ENCODE data around the gene SDK1. TPM values are rescaled to one million over a fixed set of nuclear protein-coding genes. Genes with fewer than 3 reads are reported as not detected.

Gene SDK1
- total and polyA plus RNA-seq, 7 donors = 0.31 to 2.4 (median 1.3) TPM

DNA sequence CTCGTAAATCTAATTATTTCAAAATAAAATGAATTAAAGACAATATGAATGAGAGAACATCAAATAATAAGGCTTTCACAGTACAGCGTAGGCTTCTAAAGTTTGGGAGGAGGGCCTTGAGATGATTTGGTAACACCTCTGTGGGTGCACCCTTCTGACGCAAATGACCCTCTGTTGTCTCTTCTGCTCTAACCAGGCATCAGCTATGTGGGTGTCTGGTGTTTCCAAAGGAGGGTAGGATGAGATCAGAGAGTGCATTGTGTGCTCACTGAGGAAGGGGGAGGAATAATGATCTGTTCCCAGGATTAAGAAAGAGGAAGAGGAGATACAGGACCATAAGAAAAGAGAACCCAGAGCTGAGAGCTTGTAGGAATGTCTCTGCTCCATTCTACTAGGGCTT is 420.4 kb downstream of the SDK1 start:
- H3K9me3 ChIP-seq = no peaks in the 10 kb centered on the region
- no peak overlapping the region for H3K27ac ChIP-seq
- no peaks in the 10 kb centered on the region for H3K36me3 ChIP-seq (ENCODE audit: insufficient read depth in 1 of 2, low read depth in 1 of 2)
- TF ChIP-seq, protein P1, sequence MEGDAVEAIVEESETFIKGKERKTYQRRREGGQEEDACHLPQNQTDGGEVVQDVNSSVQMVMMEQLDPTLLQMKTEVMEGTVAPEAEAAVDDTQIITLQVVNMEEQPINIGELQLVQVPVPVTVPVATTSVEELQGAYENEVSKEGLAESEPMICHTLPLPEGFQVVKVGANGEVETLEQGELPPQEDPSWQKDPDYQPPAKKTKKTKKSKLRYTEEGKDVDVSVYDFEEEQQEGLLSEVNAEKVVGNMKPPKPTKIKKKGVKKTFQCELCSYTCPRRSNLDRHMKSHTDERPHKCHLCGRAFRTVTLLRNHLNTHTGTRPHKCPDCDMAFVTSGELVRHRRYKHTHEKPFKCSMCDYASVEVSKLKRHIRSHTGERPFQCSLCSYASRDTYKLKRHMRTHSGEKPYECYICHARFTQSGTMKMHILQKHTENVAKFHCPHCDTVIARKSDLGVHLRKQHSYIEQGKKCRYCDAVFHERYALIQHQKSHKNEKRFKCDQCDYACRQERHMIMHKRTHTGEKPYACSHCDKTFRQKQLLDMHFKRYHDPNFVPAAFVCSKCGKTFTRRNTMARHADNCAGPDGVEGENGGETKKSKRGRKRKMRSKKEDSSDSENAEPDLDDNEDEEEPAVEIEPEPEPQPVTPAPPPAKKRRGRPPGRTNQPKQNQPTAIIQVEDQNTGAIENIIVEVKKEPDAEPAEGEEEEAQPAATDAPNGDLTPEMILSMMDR (IDR thresholded peaks at IDR 0.05) = no peak
- 91 to 97% (median 93%) methylated on average over 3 of the region's 3 CpGs for WGBS, 3 donors
- DNase-seq (no peak), ATAC-seq (no peak)
- intact Hi-C loops (cut with DNase I) = no loop called here
- no peak overlapping the region for H3K4me3 ChIP-seq
- no peaks in the 10 kb centered on the region for H3K27me3 ChIP-seq (ENCODE audit: insufficient read depth in 3 of 3, low read length in 2 of 3)
- H3K4me1 ChIP-seq = no peaks in the 10 kb centered on the region

DNA sequence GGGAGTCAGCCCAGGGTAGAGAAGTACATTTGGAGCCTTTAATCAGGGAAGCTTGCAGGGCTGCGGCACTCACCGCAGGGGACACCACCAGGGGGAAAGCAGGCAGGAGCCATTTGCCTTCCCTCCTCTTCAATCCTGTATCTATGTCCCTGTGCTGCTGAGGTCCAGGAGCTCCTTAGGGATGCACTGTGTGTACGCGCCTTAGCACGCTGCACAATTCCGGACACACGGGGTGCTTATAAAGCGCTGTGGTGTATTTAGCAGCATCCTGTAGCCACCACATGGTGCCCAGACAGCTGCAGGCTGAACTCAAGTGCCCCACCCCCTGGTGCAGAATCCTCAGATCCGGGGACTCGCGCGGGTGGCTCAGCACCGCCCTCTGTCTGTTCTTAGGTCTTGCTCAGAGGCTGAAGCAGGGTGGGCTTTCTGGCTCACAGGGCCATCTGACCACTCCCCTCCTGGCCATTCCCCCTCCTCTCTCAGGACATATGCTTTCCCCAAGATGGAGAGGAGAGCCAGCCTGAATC is 421.4 kb downstream of the SDK1 start:
- intact Hi-C loops (cut with DNase I) = no loop called here
- H3K4me3 ChIP-seq = no peak overlapping the region
- TF ChIP-seq, protein P1 (IDR thresholded peaks at IDR 0.05) = no peak
- H3K9me3 ChIP-seq = no peaks in the 10 kb centered on the region
- no peak overlapping the region for H3K27ac ChIP-seq
- no peaks in the 10 kb centered on the region for H3K27me3 ChIP-seq (ENCODE audit: insufficient read depth in 3 of 3, low read length in 2 of 3)
- no peaks in the 10 kb centered on the region for H3K4me1 ChIP-seq
- ATAC-seq (no peak), DNase-seq (peak in 1 of 2 donors; percentile 57)
- H3K36me3 ChIP-seq (ENCODE audit: insufficient read depth in 1 of 2, low read depth in 1 of 2) = no peaks in the 10 kb centered on the region
- 11 to 19% (median 15%) methylated on average over 13 of the region's 13 CpGs for whole genome bisulfite sequencing, 3 donors

DNA sequence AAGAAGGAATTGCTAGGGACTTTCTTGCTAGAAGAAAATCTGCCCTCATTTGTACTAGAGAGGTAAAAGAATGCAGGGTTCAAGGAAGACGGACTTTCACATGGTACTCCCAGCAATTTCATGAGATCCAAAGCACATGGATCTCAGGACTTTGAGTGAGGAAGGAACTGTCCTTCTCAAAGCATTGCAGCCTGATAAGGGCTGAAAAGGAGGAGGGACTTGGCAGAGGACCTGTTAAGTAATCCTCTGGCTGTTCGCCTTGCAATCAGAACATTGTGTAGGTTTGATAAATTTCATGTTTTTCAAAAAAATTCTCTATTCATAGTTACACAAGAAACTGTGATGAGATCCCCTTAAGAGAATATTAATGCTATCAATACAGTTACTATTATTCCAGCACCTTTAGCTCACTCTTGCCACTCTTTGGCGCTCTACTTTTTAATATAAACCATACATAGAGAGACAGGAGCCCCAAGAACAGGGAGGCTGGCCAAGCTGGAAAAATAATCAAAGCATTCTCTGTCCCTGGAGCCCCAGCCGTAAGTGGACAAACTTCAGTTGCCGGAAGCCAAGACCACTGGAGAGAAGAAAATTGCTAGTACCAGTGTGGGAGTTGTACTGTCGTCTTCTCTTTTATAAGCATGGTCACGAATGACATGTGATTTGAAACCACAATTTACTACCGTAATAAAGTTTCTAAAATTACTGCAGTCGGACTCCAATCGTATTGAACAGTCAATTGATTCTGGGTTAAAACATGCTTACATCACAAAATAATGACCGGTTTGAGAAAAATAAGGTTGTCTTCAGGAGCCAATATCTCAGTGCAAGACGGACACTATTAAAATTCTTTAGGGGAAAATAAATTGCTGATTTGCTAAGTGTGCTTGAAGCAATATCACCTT is 424.4 kb downstream of the SDK1 start:
- intact Hi-C loops (cut with DNase I) = no loop called here
- TF ChIP-seq, protein P1 (IDR thresholded peaks at IDR 0.05) = no peak
- ATAC-seq = no peak
- Histone ChIP-seq H3K4me3 (no peak overlapping the region), H3K27ac (no peak overlapping the region), H3K4me1 (no peaks in the 10 kb centered on the region), H3K36me3 (ENCODE audit: insufficient read depth in 1 of 2, low read depth in 1 of 2) (no peaks in the 10 kb centered on the region), H3K9me3 (no peaks in the 10 kb centered on the region), H3K27me3 (ENCODE audit: insufficient read depth in 3 of 3, low read length in 2 of 3) (no peaks in the 10 kb centered on the region)
- no peak for DNase-seq
- 68 to 73% (median 71%) methylated on average over 12 of the region's 12 CpGs for WGBS, 3 donors

DNA sequence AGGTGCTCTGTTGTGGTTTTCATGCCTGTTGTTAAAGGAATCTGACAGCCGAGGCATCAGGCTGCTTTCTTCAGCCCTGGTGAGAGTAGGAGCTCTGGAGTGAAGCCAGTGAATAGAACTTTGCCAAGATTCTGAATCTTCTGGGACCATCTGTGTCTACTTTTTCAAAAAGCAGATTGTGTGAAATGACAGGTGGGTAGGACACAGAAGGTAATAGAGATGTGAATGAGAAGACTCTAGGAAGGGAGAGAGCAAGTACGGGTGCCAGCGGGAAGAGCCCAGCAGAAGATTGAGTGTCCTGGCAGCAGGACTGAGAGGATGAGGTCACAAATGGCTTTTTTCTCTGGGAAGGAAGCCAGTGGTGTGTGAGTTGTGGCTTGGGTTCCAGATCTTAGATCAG is 429.2 kb downstream of the SDK1 start:
- H3K27me3 ChIP-seq (ENCODE audit: insufficient read depth in 3 of 3, low read length in 2 of 3) = peaks cover 0 to 5% (median 0%) of the 10 kb centered on the region in 3 donors
- H3K4me3 ChIP-seq = no peak overlapping the region
- TF ChIP-seq, protein P1 (IDR thresholded peaks at IDR 0.05) = no peak
- no peaks in the 10 kb centered on the region for H3K4me1 ChIP-seq
- DNase-seq = no peak
- ATAC-seq = no peak
- H3K36me3 ChIP-seq (ENCODE audit: insufficient read depth in 1 of 2, low read depth in 1 of 2) = no peaks in the 10 kb centered on the region
- 16 to 23% (median 20%) methylated on average over 3 of the region's 3 CpGs for WGBS, 3 donors
- intact Hi-C loops (cut with DNase I) = no loop called here
- no peak overlapping the region for H3K27ac ChIP-seq
- peaks cover 6% of the 10 kb centered on the region for H3K9me3 ChIP-seq

Data from psoas muscle (tissue), 8 donors.